HL-60 (cell line): ENCODE results near the gene CCL20.
"Not testable (repeated sequence)": the region's sequence is repeated elsewhere in the genome, so short reads cannot be mapped to it uniquely, and the experiment has no call there.

ENCODE experiments used
- DNase-seq, 2 experiments: peaks; one replicate each; pipeline ENCODE4 v3.0.0-alpha.2; 2010 to 2020; ENCODE audit warnings: low read depth in 1 of 2, low spot score in 1 of 2
- H3K27ac ChIP-seq: fragments of 250-450 bp; sonication (Bioruptor Pico); replicated peaks from 2 replicates; pipeline ENCODE4 v1.5.1; 2020; ENCODE audit warnings: mild to moderate bottlenecking, moderate library complexity
- H3K27me3 ChIP-seq: fragments of 250-450 bp; sonication (Bioruptor Pico); 2 replicates; pipeline ENCODE4 v1.5.1; 2021; ENCODE audit warnings: mild to moderate bottlenecking, moderate library complexity; ENCODE audit not compliant: insufficient read depth, poor library complexity, severe bottlenecking
- H3K4me3 ChIP-seq: replicated peaks from 2 replicates; pipeline ENCODE4 v1.5.1; 2011; ENCODE audit warnings: mild to moderate bottlenecking, control low read depth, low read length; ENCODE audit not compliant: insufficient read depth
- CTCF ChIP-seq: IDR thresholded peaks from one replicate; pipeline ENCODE4 v1.5.1; 2011; ENCODE audit warnings: low read length, control low read depth, inconsistent platforms; ENCODE audit not compliant: insufficient read depth
- GABPA ChIP-seq: IDR thresholded peaks from 2 replicates; pipeline ENCODE4 v1.6.1; 2012; ENCODE audit warnings: low read depth
- POLR2AphosphoS5 ChIP-seq: IDR thresholded peaks from 2 replicates; pipeline ENCODE4 v1.6.1; 2012; ENCODE audit warnings: low read depth
- REST ChIP-seq: IDR thresholded peaks from 2 replicates; pipeline ENCODE4 v1.6.1; 2012; ENCODE audit warnings: low read depth; ENCODE audit not compliant: insufficient replicate concordance
- SPI1 ChIP-seq: IDR thresholded peaks from 2 replicates; pipeline ENCODE4 v1.6.1; 2012; ENCODE audit warnings: low read depth, mild to moderate bottlenecking, borderline replicate concordance

Gene CCL20

GRCh38 chr2:227834916-227835650 is 21.4 kb downstream of the CCL20 start:
- TF ChIP-seq POLR2AphosphoS5 (no peak), CTCF (no peak), SPI1 (no peak), GABPA (no peak), REST (no peak)
- H3K27ac ChIP-seq: no peak overlapping the region
- no peak overlapping the region for H3K4me3 ChIP-seq
- no peak for DNase-seq
- no peaks in the 10 kb centered on the region for H3K27me3 ChIP-seq

GRCh38 chr2:227839339-227840129 is 25.9 kb downstream of the CCL20 start:
- not testable (repeated sequence) for H3K27me3 ChIP-seq, H3K27ac ChIP-seq, DNase-seq, H3K4me3 ChIP-seq

- Histone ChIP-seq H3K27me3 (no peaks in the 10 kb centered on the region), H3K4me3 (no peak overlapping the region), H3K27ac (no peak overlapping the region)
- TF ChIP-seq REST (no peak), GABPA (no peak), POLR2AphosphoS5 (no peak), CTCF (no peak), SPI1 (no peak)
- no peak for DNase-seq
Measured at GRCh38 chr2:227846831-227847230, 33.2 kb downstream of the CCL20 start.

GRCh38 chr2:227848146-227848545 is 34.5 kb downstream of the CCL20 start:
- Histone ChIP-seq H3K27ac (no peak overlapping the region), H3K27me3 (no peaks in the 10 kb centered on the region), H3K4me3 (no peak overlapping the region)
- TF ChIP-seq REST (no peak), POLR2AphosphoS5 (no peak), GABPA (no peak), CTCF (no peak), SPI1 (no peak)
- no peak for DNase-seq
